ENCODE data around the gene RGS7.
"Not testable (repeated sequence)": the region's sequence is repeated elsewhere in the genome, so short reads cannot be mapped to it uniquely, and the experiment has no call there.

Gene RGS7

DNA sequence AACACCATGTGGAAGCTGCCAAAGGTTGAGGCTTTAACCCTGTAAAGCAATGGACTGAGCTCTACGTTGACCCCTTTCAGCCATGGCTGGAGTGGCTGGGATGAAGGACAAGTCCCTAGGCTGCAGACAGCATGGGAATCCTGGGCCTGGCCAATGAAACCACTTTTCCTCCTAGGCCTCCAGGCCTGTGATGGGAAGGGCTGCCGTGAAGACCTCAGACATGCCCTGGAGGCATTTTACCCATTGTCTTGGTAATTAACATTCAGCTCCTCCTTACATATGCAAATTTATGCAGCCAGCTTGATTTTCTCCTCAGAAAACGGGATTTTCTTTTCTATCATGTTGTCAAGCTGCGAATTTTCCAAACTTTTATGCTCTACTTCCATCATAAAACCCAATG lies 214.5 kb downstream of the RGS7 start:
- no peak for DNase-seq (ENCODE audit: low read depth, low spot score)

DNA sequence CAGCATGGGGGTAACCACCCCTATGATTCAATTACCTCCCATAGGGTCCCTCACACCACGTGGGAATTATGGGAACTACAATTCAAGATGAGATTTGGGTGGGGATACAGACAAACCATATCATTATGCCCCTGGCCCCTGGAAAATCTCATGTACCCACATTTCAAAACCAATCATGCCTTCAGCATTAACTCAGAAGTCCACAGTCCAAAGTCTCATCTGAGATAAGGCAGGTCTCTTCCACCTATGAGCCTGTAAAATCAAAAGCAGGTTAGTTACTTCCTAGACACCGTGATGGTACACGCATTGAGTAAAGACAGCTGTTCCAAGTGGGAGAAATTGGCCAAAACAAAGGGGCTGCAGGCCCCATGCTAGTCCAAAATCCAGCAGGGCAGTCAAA lies 215.4 kb downstream of the RGS7 start:
- DNase-seq (ENCODE audit: low read depth, low spot score); H3K4me3 ChIP-seq (ENCODE audit: low read depth, low read length); in situ Hi-C loops (cut with HindIII; ENCODE audit: low sequenced_read_pairs): not testable (repeated sequence)

More for the DNA sequence above, 214.5 kb downstream of the RGS7 start:
- H3K4me3 ChIP-seq (ENCODE audit: low read depth, low read length), result no peak overlapping the region
- in situ Hi-C loops (cut with HindIII; ENCODE audit: low sequenced_read_pairs), result no loop called here
- TF ChIP-seq, protein P1, sequence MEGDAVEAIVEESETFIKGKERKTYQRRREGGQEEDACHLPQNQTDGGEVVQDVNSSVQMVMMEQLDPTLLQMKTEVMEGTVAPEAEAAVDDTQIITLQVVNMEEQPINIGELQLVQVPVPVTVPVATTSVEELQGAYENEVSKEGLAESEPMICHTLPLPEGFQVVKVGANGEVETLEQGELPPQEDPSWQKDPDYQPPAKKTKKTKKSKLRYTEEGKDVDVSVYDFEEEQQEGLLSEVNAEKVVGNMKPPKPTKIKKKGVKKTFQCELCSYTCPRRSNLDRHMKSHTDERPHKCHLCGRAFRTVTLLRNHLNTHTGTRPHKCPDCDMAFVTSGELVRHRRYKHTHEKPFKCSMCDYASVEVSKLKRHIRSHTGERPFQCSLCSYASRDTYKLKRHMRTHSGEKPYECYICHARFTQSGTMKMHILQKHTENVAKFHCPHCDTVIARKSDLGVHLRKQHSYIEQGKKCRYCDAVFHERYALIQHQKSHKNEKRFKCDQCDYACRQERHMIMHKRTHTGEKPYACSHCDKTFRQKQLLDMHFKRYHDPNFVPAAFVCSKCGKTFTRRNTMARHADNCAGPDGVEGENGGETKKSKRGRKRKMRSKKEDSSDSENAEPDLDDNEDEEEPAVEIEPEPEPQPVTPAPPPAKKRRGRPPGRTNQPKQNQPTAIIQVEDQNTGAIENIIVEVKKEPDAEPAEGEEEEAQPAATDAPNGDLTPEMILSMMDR (IDR thresholded peaks at IDR 0.05; ENCODE audit: low read depth, low read length), result no peak

DNA sequence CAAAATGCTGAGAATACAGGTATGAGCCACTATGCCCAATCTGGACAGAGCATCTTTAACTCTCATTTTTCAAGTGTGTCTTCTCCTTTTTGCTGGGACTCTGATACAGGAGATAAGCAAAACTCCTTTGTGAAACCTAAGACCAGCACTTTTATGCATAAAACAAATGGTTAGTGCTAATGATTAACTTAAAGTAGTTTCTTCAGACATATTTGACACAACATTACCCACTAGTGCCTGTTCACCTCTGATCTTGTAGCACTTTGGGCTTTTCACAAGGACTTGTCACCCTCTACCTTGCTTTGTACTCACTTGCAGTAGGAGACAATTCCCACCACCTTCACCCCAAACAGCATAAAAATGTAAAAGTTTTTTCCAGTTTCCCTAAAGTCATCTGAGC lies 216.3 kb downstream of the RGS7 start:
- no peak for DNase-seq (ENCODE audit: low read depth, low spot score)
- TF ChIP-seq, protein P1 (IDR thresholded peaks at IDR 0.05; ENCODE audit: low read depth, low read length), result no peak
- no peak overlapping the region for H3K4me3 ChIP-seq (ENCODE audit: low read depth, low read length)
- in situ Hi-C loops (cut with HindIII; ENCODE audit: low sequenced_read_pairs), result no loop called here

DNA sequence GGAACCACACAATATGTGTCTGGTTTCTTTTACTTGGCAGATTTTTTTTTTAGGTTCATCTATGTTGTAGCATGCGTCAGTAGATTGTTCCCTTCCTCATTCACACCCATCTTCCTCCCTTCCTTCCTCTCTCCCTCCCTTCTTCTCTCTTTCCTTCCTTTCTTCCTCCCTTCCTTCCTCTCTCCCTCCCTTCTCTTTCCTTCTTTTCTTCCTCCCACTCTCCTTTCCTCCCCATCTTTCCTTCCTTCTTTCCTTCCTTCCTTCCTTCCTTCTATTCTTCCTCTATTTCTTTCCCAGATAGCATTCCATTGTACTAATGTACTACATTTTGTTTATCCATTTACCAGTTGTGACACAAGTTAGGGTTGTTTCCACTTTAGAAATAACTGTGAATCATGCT lies 218.0 kb downstream of the RGS7 start:
- in situ Hi-C loops (cut with HindIII; ENCODE audit: low sequenced_read_pairs), result no loop called here
- TF ChIP-seq, protein P1 (IDR thresholded peaks at IDR 0.05; ENCODE audit: low read depth, low read length), result no peak
- DNase-seq (ENCODE audit: low read depth, low spot score), result no peak

DNA sequence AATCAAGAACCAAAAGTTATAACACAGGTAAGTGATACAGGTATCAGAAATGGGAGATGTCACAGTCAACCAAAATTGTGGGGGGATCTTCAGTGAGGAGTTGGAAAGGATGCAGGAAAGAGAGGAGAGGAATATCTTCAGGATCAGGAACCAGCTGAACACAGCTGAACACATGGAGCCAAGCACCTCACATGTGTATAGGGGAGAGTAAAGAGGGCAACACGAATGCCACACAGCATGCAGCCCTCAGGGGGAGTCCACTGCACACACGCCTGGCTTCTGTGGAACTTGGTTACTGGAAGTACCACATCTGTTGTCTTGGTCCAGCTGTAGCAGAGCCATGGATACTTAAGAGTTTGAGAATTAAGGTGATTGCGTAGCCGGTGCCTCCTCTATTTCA lies 218.8 kb downstream of the RGS7 start:
- TF ChIP-seq, protein P1 (IDR thresholded peaks at IDR 0.05; ENCODE audit: low read depth, low read length), result no peak
- no peak overlapping the region for H3K4me3 ChIP-seq (ENCODE audit: low read depth, low read length)
- no peak for DNase-seq (ENCODE audit: low read depth, low spot score)
- in situ Hi-C loops (cut with HindIII; ENCODE audit: low sequenced_read_pairs), result no loop called here

More for the DNA sequence above, 218.0 kb downstream of the RGS7 start:
- no peak overlapping the region for H3K4me3 ChIP-seq (ENCODE audit: low read depth, low read length)

DNA sequence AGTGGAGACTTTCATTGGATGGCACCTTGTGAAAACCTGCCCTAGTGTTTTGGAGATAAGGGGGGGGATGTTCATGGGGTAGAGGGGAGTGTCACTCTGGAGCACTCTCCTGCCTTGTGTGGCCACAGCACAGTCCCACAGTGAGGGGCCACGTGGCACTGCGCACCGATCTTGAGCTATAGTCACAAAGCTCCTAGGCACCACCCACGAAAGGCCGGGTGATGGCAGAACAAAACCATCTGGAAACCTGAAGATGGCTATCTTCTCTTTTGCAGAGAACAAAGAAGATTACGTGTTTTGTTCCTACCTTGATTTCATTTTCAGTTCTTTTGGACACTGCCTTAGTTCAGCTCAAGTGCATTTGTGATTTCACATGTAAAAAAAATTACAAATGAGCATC lies 220.6 kb downstream of the RGS7 start:
- no peak overlapping the region for H3K4me3 ChIP-seq (ENCODE audit: low read depth, low read length)
- TF ChIP-seq, protein P1 (IDR thresholded peaks at IDR 0.05; ENCODE audit: low read depth, low read length), result no peak
- DNase-seq (ENCODE audit: low read depth, low spot score), result no peak
- in situ Hi-C loops (cut with HindIII; ENCODE audit: low sequenced_read_pairs), result no loop called here

DNA sequence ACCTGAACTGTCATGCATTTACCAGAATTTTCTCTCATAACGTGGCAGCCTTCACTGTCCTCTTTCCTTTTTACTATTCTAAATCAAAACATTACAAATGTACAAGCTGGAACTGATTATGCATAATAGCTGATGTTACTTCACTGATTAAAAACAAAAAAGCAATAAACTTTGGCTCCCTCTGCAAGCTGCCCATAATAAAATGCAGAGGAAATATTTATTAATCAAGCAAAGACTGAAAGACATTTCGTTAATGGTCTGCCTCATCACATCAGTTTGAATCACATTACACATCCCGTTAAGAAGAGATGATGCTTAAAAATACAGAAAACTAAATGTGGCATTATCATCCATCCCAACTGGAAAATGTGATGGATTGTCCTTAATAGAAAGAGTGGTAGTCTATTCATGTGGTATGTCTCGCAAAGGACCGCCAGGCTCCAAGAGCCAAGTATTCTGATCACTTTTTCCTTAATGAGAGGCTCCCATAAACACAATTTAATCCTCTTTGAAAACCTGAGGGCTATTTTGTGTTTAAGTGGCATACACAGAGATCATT lies 225.3 kb downstream of the RGS7 start:
- TF ChIP-seq, protein P1 (IDR thresholded peaks at IDR 0.05; ENCODE audit: low read depth, low read length), result no peak
- in situ Hi-C loops (cut with HindIII; ENCODE audit: low sequenced_read_pairs), result no loop called here
- no peak for DNase-seq (ENCODE audit: low read depth, low spot score)
- H3K4me3 ChIP-seq (ENCODE audit: low read depth, low read length), result no peak overlapping the region
